Mesendoderm (in vitro differentiated cells): ENCODE results near the gene GLIS1.

Experiments used
- DNase-seq: peaks from one replicate; pipeline ENCODE4 v3.0.0; 2013
- H2AK5ac ChIP-seq: 2 replicates; pipeline ENCODE4 v1.6.1; 2013; ENCODE audit warnings: low read length, inconsistent platforms
- H2BK120ac ChIP-seq: 2 replicates; pipeline ENCODE4 v1.6.1; 2013; ENCODE audit warnings: low read depth, mild to moderate bottlenecking, low read length, moderate library complexity, mixed read lengths
- H2BK15ac ChIP-seq: replicated peaks from 2 replicates; pipeline ENCODE4 v1.6.1; 2013; ENCODE audit warnings: low read depth, mild to moderate bottlenecking, moderate library complexity
- H2BK5ac ChIP-seq: 2 replicates; pipeline ENCODE4 v1.6.1; 2013; ENCODE audit warnings: low read length, inconsistent platforms
- H3K18ac ChIP-seq: 2 replicates; pipeline ENCODE4 v1.6.1; 2013; ENCODE audit warnings: mild to moderate bottlenecking, low read length, mixed read lengths
- H3K23ac ChIP-seq: one replicate; pipeline ENCODE4 v1.6.1; 2013; ENCODE audit warnings: low read length
- H3K27ac ChIP-seq: 2 replicates; pipeline ENCODE4 v1.5.1; 2013; ENCODE audit warnings: low read depth, mild to moderate bottlenecking, inconsistent platforms, low read length, moderate library complexity
- H3K27me3 ChIP-seq: 2 replicates; pipeline ENCODE4 v1.6.1; 2013; ENCODE audit warnings: low read length, control low read depth, mild to moderate bottlenecking, inconsistent platforms; ENCODE audit not compliant: insufficient read depth, poor library complexity
- H3K36me3 ChIP-seq: 2 replicates; pipeline ENCODE4 v1.6.1; 2013; ENCODE audit warnings: low read length, inconsistent platforms; ENCODE audit not compliant: control insufficient read depth, insufficient read depth
- H3K4ac ChIP-seq: one replicate; pipeline ENCODE4 v1.6.1; 2013; ENCODE audit warnings: low read depth, mild to moderate bottlenecking, low read length, moderate library complexity
- H3K4me1 ChIP-seq: 2 replicates; pipeline ENCODE4 v1.6.1; 2013; ENCODE audit warnings: low read depth, low read length, inconsistent platforms; ENCODE audit not compliant: control insufficient read depth
- H3K4me2 ChIP-seq: 2 replicates; pipeline ENCODE4 v1.6.1; 2013; ENCODE audit warnings: low read length
- H3K4me3 ChIP-seq: 2 replicates; pipeline ENCODE4 v1.5.1; 2013; ENCODE audit warnings: mild to moderate bottlenecking, low read length
- H3K56ac ChIP-seq: one replicate; pipeline ENCODE4 v1.6.1; 2013; ENCODE audit warnings: low read length
- H3K79me1 ChIP-seq: 2 replicates; pipeline ENCODE4 v1.6.1; 2013; ENCODE audit warnings: low read length, inconsistent platforms
- H3K79me2 ChIP-seq: 2 replicates; pipeline ENCODE4 v1.6.1; 2013; ENCODE audit warnings: mild to moderate bottlenecking, low read length; ENCODE audit not compliant: control insufficient read depth, insufficient read depth
- H3K9ac ChIP-seq: 2 replicates; pipeline ENCODE4 v1.6.1; 2013; ENCODE audit warnings: low read length, inconsistent platforms
- H4K5ac ChIP-seq: one replicate; pipeline ENCODE4 v1.6.1; 2013; ENCODE audit warnings: low read length
- H4K8ac ChIP-seq: one replicate; pipeline ENCODE4 v1.6.1; 2013; ENCODE audit warnings: low read depth, mild to moderate bottlenecking, control low read depth, low read length, moderate library complexity
- WGBS: extraction: QIAGEN DNeasy Blood & Tissue Kit; methylation state at CpG from one replicate; pipeline ENCODE4 v1.1.7; 2013; ENCODE audit warnings: low lambda C conversion rate, missing lambda C conversion rate; ENCODE audit not compliant: insufficient coverage; ENCODE audit errors: extremely low coverage; 5-methylcytosine and 5-hydroxymethylcytosine counted together

The GLIS1 gene

GRCh38 chr1:53715478-53715877 lies 23.5 kb downstream of the GLIS1 start:
- Histone ChIP-seq H3K79me1 (peaks cover 19% of the 10 kb centered on the region), H3K4me1 (peaks cover 8% of the 10 kb centered on the region), H2BK5ac (no peak overlapping the region), H2AK5ac (no peak overlapping the region), H3K27me3 (no peaks in the 10 kb centered on the region), H3K79me2 (no peaks in the 10 kb centered on the region), H3K9ac (peak overlapping the region; percentile 5), H4K8ac (no peak overlapping the region), H2BK120ac (no peak overlapping the region), H3K18ac (no peak overlapping the region), H3K23ac (no peak overlapping the region), H2BK15ac (no peak overlapping the region), H3K27ac (no peak overlapping the region), H3K4me2 (no peak overlapping the region), H3K36me3 (no peaks in the 10 kb centered on the region), H4K5ac (no peak overlapping the region), H3K56ac (peak overlapping the region; percentile 54), H3K4me3 (no peak overlapping the region), H3K4ac (no peak overlapping the region)
- no CpG with 5 or more reads among the region's 11 CpGs for WGBS
- peak; percentile 70 for DNase-seq

- no peak overlapping the region for H4K8ac ChIP-seq
Observed at GRCh38 chr1:53712276-53712675, 26.7 kb downstream of the GLIS1 start.

GRCh38 chr1:53710584-53710983 lies 28.4 kb downstream of the GLIS1 start:
- WGBS: no CpG with 5 or more reads among the region's 8 CpGs
- H3K4me2 ChIP-seq: no peak overlapping the region
- DNase-seq: no peak

More at GRCh38 chr1:53712276-53712675, 26.7 kb downstream of the GLIS1 start:
- Histone ChIP-seq H3K79me1 (peaks cover 20% of the 10 kb centered on the region), H3K18ac (no peak overlapping the region), H4K5ac (no peak overlapping the region), H2BK5ac (no peak overlapping the region), H3K23ac (no peak overlapping the region), H2BK15ac (no peak overlapping the region), H3K4me1 (peaks cover 8% of the 10 kb centered on the region), H2AK5ac (no peak overlapping the region), H3K4me2 (no peak overlapping the region), H3K9ac (no peak overlapping the region), H3K36me3 (no peaks in the 10 kb centered on the region), H3K79me2 (no peaks in the 10 kb centered on the region), H3K4me3 (no peak overlapping the region), H3K27ac (no peak overlapping the region), H3K27me3 (no peaks in the 10 kb centered on the region), H3K56ac (no peak overlapping the region), H2BK120ac (no peak overlapping the region), H3K4ac (no peak overlapping the region)
- no CpG with 5 or more reads among the region's 2 CpGs for WGBS
- no peak for DNase-seq

GRCh38 chr1:53708687-53709086 lies 30.3 kb downstream of the GLIS1 start:
- H2BK120ac ChIP-seq: no peak overlapping the region
- H3K27ac ChIP-seq: no peak overlapping the region
- H4K8ac ChIP-seq: no peak overlapping the region
- H3K27me3 ChIP-seq: no peaks in the 10 kb centered on the region
- no peak overlapping the region for H2BK5ac ChIP-seq
- no peaks in the 10 kb centered on the region for H3K4me1 ChIP-seq
- WGBS: no CpG with 5 or more reads among the region's 3 CpGs
- H3K79me2 ChIP-seq: no peaks in the 10 kb centered on the region
- H3K36me3 ChIP-seq: no peaks in the 10 kb centered on the region
- no peak overlapping the region for H3K4ac ChIP-seq
- DNase-seq: no peak
- H3K4me3 ChIP-seq: no peak overlapping the region
- H3K79me1 ChIP-seq: peaks cover 13% of the 10 kb centered on the region
- no peak overlapping the region for H4K5ac ChIP-seq
- H3K4me2 ChIP-seq: no peak overlapping the region
- no peak overlapping the region for H3K18ac ChIP-seq
- no peak overlapping the region for H2AK5ac ChIP-seq
- no peak overlapping the region for H3K9ac ChIP-seq
- H3K23ac ChIP-seq: no peak overlapping the region
- H3K56ac ChIP-seq: no peak overlapping the region
- H2BK15ac ChIP-seq: no peak overlapping the region

More at GRCh38 chr1:53710584-53710983, 28.4 kb downstream of the GLIS1 start:
- H3K27me3 ChIP-seq: no peaks in the 10 kb centered on the region
- H3K4ac ChIP-seq: no peak overlapping the region
- H3K4me1 ChIP-seq: peaks cover under 1% of the 10 kb centered on the region
- peaks cover 18% of the 10 kb centered on the region for H3K79me1 ChIP-seq
- no peak overlapping the region for H4K5ac ChIP-seq
- H2BK120ac ChIP-seq: no peak overlapping the region
- no peaks in the 10 kb centered on the region for H3K79me2 ChIP-seq
- no peak overlapping the region for H2BK15ac ChIP-seq
- no peak overlapping the region for H4K8ac ChIP-seq
- H3K4me3 ChIP-seq: no peak overlapping the region
- no peak overlapping the region for H3K56ac ChIP-seq
- H2BK5ac ChIP-seq: no peak overlapping the region
- no peak overlapping the region for H3K18ac ChIP-seq
- H2AK5ac ChIP-seq: no peak overlapping the region
- H3K27ac ChIP-seq: no peak overlapping the region
- no peaks in the 10 kb centered on the region for H3K36me3 ChIP-seq
- no peak overlapping the region for H3K9ac ChIP-seq
- peak overlapping the region; percentile 57 for H3K23ac ChIP-seq

GRCh38 chr1:53706356-53706755 lies 32.6 kb downstream of the GLIS1 start:
- no CpG with 5 or more reads among the region's 6 CpGs for whole genome bisulfite sequencing
- peaks cover 3% of the 10 kb centered on the region for H3K4me1 ChIP-seq
- no peak overlapping the region for H2BK5ac ChIP-seq
- H2BK15ac ChIP-seq: no peak overlapping the region
- H2BK120ac ChIP-seq: no peak overlapping the region
- H3K27ac ChIP-seq: no peak overlapping the region
- peaks cover 15% of the 10 kb centered on the region for H3K79me1 ChIP-seq
- H3K4me2 ChIP-seq: no peak overlapping the region
- no peak overlapping the region for H4K5ac ChIP-seq
- no peak overlapping the region for H3K9ac ChIP-seq
- H2AK5ac ChIP-seq: no peak overlapping the region
- H3K4me3 ChIP-seq: no peak overlapping the region
- no peak overlapping the region for H4K8ac ChIP-seq
- no peaks in the 10 kb centered on the region for H3K36me3 ChIP-seq
- H3K56ac ChIP-seq: no peak overlapping the region
- H3K23ac ChIP-seq: no peak overlapping the region
- H3K27me3 ChIP-seq: no peaks in the 10 kb centered on the region
- no peaks in the 10 kb centered on the region for H3K79me2 ChIP-seq
- H3K18ac ChIP-seq: no peak overlapping the region
- H3K4ac ChIP-seq: no peak overlapping the region
- no peak for DNase-seq

- Histone ChIP-seq H3K56ac (no peak overlapping the region), H3K9ac (no peak overlapping the region), H4K5ac (no peak overlapping the region), H3K27ac (no peak overlapping the region), H3K23ac (no peak overlapping the region), H2BK5ac (no peak overlapping the region), H3K18ac (no peak overlapping the region), H3K79me2 (no peaks in the 10 kb centered on the region), H3K4me2 (no peak overlapping the region), H2BK15ac (no peak overlapping the region), H3K79me1 (peaks cover 11% of the 10 kb centered on the region), H3K36me3 (no peaks in the 10 kb centered on the region), H2AK5ac (no peak overlapping the region), H3K4me1 (peaks cover 3% of the 10 kb centered on the region), H3K27me3 (no peaks in the 10 kb centered on the region), H2BK120ac (no peak overlapping the region), H3K4me3 (no peak overlapping the region), H4K8ac (no peak overlapping the region), H3K4ac (no peak overlapping the region)
- no peak for DNase-seq
- no CpG with 5 or more reads among the region's 7 CpGs for WGBS
Observed at GRCh38 chr1:53705446-53706096, 33.4 kb downstream of the GLIS1 start.
